PFSK-1 (cell line): Measurements from ENCODE around the gene ANKS1B.

ENCODE experiments used
- FOXP2 ChIP-seq: optimal IDR thresholded peaks from 2 replicates; pipeline ENCODE3; 2011; ENCODE audit warnings: borderline replicate concordance, control low read depth, inconsistent platforms; ENCODE audit not compliant: insufficient read depth; ENCODE audit errors: extremely low read length, extremely low read depth
- POLR2AphosphoS5 ChIP-seq: IDR thresholded peaks from 2 replicates; pipeline ENCODE4 v1.6.1; 2012; ENCODE audit warnings: low read depth, mild to moderate bottlenecking, control low read depth, low read length, moderate library complexity
- SIN3A ChIP-seq: IDR thresholded peaks from 2 replicates; pipeline ENCODE4 v1.6.1; 2012; ENCODE audit warnings: mild to moderate bottlenecking, low read length, moderate library complexity, borderline replicate concordance; ENCODE audit not compliant: insufficient read depth
- TAF1 ChIP-seq: IDR thresholded peaks from 2 replicates; pipeline ENCODE4 v1.6.1; 2012; ENCODE audit warnings: low read length, control low read depth, borderline replicate concordance; ENCODE audit not compliant: insufficient read depth
- TF ChIP-seq, protein P1 (sequence below), 2 experiments: IDR thresholded peaks; 2 replicates each; pipeline versions ENCODE4 v1.6.1 to v1.8.0; 2011 to 2012; ENCODE audit warnings: low read depth in 2 of 2, low read length in 2 of 2, control low read depth in 1 of 2, inconsistent platforms in 1 of 2, mild to moderate bottlenecking in 1 of 2, moderate library complexity in 1 of 2; ENCODE audit not compliant: insufficient read depth in 1 of 2

The ANKS1B gene

DNA sequence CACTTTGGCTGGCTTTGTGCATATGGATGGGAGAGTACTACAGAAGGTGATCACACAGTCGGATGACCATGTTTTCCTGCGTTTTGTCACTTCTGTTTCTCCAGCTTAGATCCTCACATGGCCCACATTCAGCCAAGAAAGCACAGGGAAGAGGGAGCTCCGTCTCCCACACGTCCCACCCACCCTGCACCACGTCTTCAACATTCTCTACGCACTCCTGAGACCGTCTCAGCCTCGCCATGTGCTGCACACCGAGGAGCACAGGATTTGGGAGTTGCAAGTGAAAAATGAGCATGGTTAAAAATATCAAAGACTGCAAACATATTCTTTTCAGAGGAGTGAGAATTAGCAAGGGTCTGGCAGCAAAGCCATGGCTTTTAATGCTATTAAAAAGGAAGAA, 1217.5 kb downstream of the ANKS1B start:
- TF ChIP-seq FOXP2: no peak
- TF ChIP-seq POLR2AphosphoS5: no peak
- no peak for TF ChIP-seq TAF1
- TF ChIP-seq, protein P1, sequence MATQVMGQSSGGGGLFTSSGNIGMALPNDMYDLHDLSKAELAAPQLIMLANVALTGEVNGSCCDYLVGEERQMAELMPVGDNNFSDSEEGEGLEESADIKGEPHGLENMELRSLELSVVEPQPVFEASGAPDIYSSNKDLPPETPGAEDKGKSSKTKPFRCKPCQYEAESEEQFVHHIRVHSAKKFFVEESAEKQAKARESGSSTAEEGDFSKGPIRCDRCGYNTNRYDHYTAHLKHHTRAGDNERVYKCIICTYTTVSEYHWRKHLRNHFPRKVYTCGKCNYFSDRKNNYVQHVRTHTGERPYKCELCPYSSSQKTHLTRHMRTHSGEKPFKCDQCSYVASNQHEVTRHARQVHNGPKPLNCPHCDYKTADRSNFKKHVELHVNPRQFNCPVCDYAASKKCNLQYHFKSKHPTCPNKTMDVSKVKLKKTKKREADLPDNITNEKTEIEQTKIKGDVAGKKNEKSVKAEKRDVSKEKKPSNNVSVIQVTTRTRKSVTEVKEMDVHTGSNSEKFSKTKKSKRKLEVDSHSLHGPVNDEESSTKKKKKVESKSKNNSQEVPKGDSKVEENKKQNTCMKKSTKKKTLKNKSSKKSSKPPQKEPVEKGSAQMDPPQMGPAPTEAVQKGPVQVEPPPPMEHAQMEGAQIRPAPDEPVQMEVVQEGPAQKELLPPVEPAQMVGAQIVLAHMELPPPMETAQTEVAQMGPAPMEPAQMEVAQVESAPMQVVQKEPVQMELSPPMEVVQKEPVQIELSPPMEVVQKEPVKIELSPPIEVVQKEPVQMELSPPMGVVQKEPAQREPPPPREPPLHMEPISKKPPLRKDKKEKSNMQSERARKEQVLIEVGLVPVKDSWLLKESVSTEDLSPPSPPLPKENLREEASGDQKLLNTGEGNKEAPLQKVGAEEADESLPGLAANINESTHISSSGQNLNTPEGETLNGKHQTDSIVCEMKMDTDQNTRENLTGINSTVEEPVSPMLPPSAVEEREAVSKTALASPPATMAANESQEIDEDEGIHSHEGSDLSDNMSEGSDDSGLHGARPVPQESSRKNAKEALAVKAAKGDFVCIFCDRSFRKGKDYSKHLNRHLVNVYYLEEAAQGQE (IDR thresholded peaks at IDR 0.05; ENCODE audit: insufficient read depth in 1 of 2, low read depth in 2 of 2, low read length in 2 of 2): no peak
- no peak for TF ChIP-seq SIN3A

DNA sequence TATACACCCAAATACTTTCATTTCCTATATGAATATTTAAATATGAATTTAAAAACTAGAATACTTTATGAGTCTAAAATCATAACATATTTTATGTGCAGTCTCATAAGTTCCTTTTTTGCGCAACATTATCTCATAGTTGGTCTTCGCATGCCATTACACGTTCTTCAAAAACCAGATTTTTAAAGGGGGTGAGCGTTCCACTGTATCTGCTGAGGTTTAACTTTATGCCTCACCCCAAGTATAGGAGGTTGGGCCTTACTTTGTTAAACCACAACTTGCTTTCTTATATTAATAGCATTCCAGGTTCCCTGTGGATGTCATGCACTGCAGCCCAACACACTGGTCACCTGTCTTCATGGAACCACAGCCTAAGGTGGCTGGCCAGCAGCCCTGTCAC, 1221.1 kb downstream of the ANKS1B start:
- TF ChIP-seq SIN3A (no peak), FOXP2 (no peak), POLR2AphosphoS5 (no peak)
- TF ChIP-seq, protein P1 (IDR thresholded peaks at IDR 0.05; ENCODE audit: insufficient read depth in 1 of 2, low read depth in 2 of 2, low read length in 2 of 2): no peak

DNA sequence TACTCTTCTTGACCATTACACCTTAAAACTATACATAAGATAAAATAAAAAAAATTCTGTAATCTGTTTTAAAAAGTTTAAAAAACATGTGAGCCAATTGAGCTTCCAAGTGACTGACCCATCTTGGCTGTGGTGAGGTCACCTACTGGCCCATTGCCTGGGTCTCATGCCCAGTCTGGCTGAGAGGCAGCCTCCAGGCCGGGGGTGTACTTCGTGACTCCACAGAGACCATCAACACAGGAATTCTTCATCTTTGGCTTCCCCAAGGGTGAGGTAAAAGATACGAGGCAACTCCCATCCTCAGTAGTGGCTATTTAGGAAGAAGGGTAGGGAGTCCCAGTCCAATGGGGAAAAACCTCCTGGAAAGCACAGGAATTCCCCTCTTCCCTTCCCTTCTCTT, 1226.4 kb downstream of the ANKS1B start:
- TF ChIP-seq SIN3A (no peak), TAF1 (no peak), POLR2AphosphoS5 (no peak)

DNA sequence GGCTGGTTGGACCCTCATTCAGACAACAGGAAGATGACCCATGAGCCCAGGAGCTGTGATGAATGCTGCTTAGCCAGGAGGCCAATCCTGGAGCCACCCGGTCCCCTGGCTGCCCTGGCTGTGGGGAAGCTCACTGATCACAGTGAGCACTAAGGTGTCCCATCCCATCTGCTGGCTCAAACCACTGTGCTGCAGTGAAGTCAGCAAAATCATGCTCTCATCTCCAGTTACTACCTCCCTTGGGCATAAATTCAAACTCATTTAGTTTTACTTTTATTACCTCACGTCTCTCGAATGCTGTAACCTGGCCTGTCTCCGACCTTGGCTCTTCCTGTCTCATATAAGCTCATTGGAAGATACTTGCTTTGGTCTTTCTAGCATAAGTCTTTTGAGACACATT, 1227.3 kb downstream of the ANKS1B start:
- TF ChIP-seq TAF1: no peak
- TF ChIP-seq SIN3A: no peak
- TF ChIP-seq POLR2AphosphoS5: no peak
- TF ChIP-seq, protein P1 (IDR thresholded peaks at IDR 0.05; ENCODE audit: insufficient read depth in 1 of 2, low read depth in 2 of 2, low read length in 2 of 2): no peak
- no peak for TF ChIP-seq FOXP2

DNA sequence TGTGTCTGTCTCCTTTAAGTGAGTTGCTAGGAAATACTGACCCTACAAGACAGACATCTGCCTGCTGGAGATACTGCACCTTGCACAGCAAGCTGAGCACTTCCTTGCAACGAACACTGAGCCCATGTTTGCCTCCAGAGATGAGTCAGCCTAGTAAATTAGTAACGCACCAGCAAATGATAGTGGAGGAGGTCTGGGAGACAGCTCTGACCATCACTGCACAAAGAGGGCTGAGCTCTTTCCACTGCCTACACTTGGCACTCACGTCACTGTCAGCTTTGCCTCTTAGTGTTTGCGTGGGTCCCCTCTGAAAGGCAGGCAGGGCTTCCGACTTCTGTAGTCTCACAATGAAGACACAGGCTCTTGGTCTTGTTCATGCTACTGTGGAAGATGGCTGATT, 1230.6 kb downstream of the ANKS1B start:
- TF ChIP-seq SIN3A (no peak), TAF1 (no peak), POLR2AphosphoS5 (no peak), FOXP2 (no peak)
- TF ChIP-seq, protein P1 (IDR thresholded peaks at IDR 0.05; ENCODE audit: insufficient read depth in 1 of 2, low read depth in 2 of 2, low read length in 2 of 2): no peak; a peak in 1 of 4 replicates
